H9 (cell line): ENCODE results near the gene APPL2. TPM values are rescaled to one million over a fixed set of nuclear protein-coding genes. Genes with fewer than 3 reads are reported as not detected.
"Not testable (repeated sequence)": the region's sequence is repeated elsewhere in the genome, so short reads cannot be mapped to it uniquely, and the experiment has no call there.

Experiments used
- DNase-seq: peaks from one replicate; pipeline ENCODE4 v3.0.0-alpha.2; 2017
- H2AFZ ChIP-seq: one replicate; pipeline ENCODE4 v1.6.1; 2013; ENCODE audit warnings: mild to moderate bottlenecking, low read length, control low read depth, moderate library complexity
- H2AK5ac ChIP-seq: 2 replicates; pipeline ENCODE4 v1.6.1; 2013; ENCODE audit warnings: low read length, control low read depth, mixed read lengths; ENCODE audit not compliant: insufficient read length
- H2BK120ac ChIP-seq: one replicate; pipeline ENCODE4 v1.6.1; 2013; ENCODE audit warnings: low read depth, mild to moderate bottlenecking, low read length, control low read depth, inconsistent platforms; ENCODE audit not compliant: poor library complexity, severe bottlenecking
- H2BK12ac ChIP-seq: 2 replicates; pipeline ENCODE4 v1.6.1; 2013; ENCODE audit warnings: low read length, control low read depth, mixed read lengths, low read depth; ENCODE audit not compliant: insufficient read length
- H2BK15ac ChIP-seq: 2 replicates; pipeline ENCODE4 v1.6.1; 2013; ENCODE audit warnings: low read depth, low read length, control low read depth
- H2BK20ac ChIP-seq: one replicate; pipeline ENCODE4 v1.6.1; 2013; ENCODE audit warnings: low read depth, mild to moderate bottlenecking, low read length, control low read depth, inconsistent platforms; ENCODE audit not compliant: poor library complexity, severe bottlenecking
- H2BK5ac ChIP-seq: 2 replicates; pipeline ENCODE4 v1.6.1; 2013; ENCODE audit warnings: low read length, control low read depth, mixed read lengths; ENCODE audit not compliant: insufficient read length
- H3K14ac ChIP-seq: 2 replicates; pipeline ENCODE4 v1.6.1; 2013; ENCODE audit warnings: low read length, control low read depth; ENCODE audit not compliant: insufficient read depth
- H3K18ac ChIP-seq: 2 replicates; pipeline ENCODE4 v1.6.1; 2013; ENCODE audit warnings: low read depth, mild to moderate bottlenecking, mixed read lengths, low read length, control low read depth; ENCODE audit not compliant: insufficient read length
- H3K23ac ChIP-seq: 2 replicates; pipeline ENCODE4 v1.6.1; 2013; ENCODE audit warnings: low read length, control low read depth, mixed read lengths, low read depth; ENCODE audit not compliant: insufficient read length
- H3K23me2 ChIP-seq: 2 replicates; pipeline ENCODE4 v1.6.1; 2013; ENCODE audit warnings: low read depth, mild to moderate bottlenecking, mixed read lengths, low read length, control low read depth; ENCODE audit not compliant: insufficient read length, poor library complexity, severe bottlenecking
- H3K27ac ChIP-seq: 2 replicates; pipeline ENCODE4 v1.5.1; 2013; ENCODE audit warnings: low read length, control low read depth, mixed read lengths, low read depth; ENCODE audit not compliant: insufficient read length
- H3K27me3 ChIP-seq: 2 replicates; pipeline ENCODE4 v1.6.1; 2013; ENCODE audit warnings: low read length, control low read depth, inconsistent platforms; ENCODE audit not compliant: insufficient read depth
- H3K4ac ChIP-seq: 2 replicates; pipeline ENCODE4 v1.6.1; 2013; ENCODE audit warnings: low read depth, mild to moderate bottlenecking, control low read depth, inconsistent platforms, low read length, moderate library complexity
- H3K4me1 ChIP-seq: 2 replicates; pipeline ENCODE4 v1.6.1; 2013; ENCODE audit warnings: low read length, control low read depth, inconsistent platforms; ENCODE audit not compliant: insufficient read depth
- H3K4me2 ChIP-seq: 2 replicates; pipeline ENCODE4 v1.6.1; 2013; ENCODE audit warnings: low read length, control low read depth, mixed read lengths; ENCODE audit not compliant: insufficient read length, insufficient read depth
- H3K56ac ChIP-seq: 2 replicates; pipeline ENCODE4 v1.6.1; 2013; ENCODE audit warnings: low read depth, mild to moderate bottlenecking, mixed read lengths, low read length, control low read depth; ENCODE audit not compliant: insufficient read length
- H3K79me1 ChIP-seq: 2 replicates; pipeline ENCODE4 v1.6.1; 2013; ENCODE audit warnings: low read depth, mild to moderate bottlenecking, moderate library complexity, low read length, control low read depth, inconsistent platforms; ENCODE audit not compliant: insufficient read depth, poor library complexity, severe bottlenecking
- H3K79me2 ChIP-seq: 2 replicates; pipeline ENCODE4 v1.6.1; 2013; ENCODE audit warnings: low read length, control low read depth, inconsistent platforms; ENCODE audit not compliant: insufficient read depth
- H3K9ac ChIP-seq: 2 replicates; pipeline ENCODE4 v1.6.1; 2013; ENCODE audit warnings: low read length, control low read depth, mixed read lengths; ENCODE audit not compliant: insufficient read length; ENCODE audit errors: extremely low read depth
- H3K9me3 ChIP-seq: one replicate; pipeline ENCODE4 v1.6.1; 2013; ENCODE audit warnings: low read depth, low read length, inconsistent platforms; ENCODE audit not compliant: control insufficient read depth
- H3T11ph ChIP-seq: one replicate; pipeline ENCODE4 v1.6.1; 2013; ENCODE audit warnings: mild to moderate bottlenecking, low read length, control low read depth, inconsistent platforms
- H4K20me1 ChIP-seq: one replicate; pipeline ENCODE4 v1.6.1; 2013; ENCODE audit not compliant: control insufficient read depth, insufficient read length, insufficient read depth
- H4K5ac ChIP-seq: 2 replicates; pipeline ENCODE4 v1.6.1; 2013; ENCODE audit warnings: low read depth, mild to moderate bottlenecking, mixed read lengths, low read length, control low read depth; ENCODE audit not compliant: insufficient read length
- H4K8ac ChIP-seq: replicated peaks from 2 replicates; pipeline ENCODE4 v1.6.1; 2013; ENCODE audit warnings: low read length, control low read depth, mixed read lengths, low read depth; ENCODE audit not compliant: insufficient read length
- H4K91ac ChIP-seq: 2 replicates; pipeline ENCODE4 v1.6.1; 2013; ENCODE audit warnings: low read depth, mild to moderate bottlenecking, moderate library complexity, mixed read lengths, low read length, control low read depth; ENCODE audit not compliant: insufficient read length
- H3K27ac Mint-ChIP-seq, 3 experiments: 2 replicates in 2 of 3; 3 replicates in 1 of 3; pipeline ENCODE4 v1.8.0; 2020 to 2021; ENCODE audit warnings: mixed read lengths in 3 of 3, mild to moderate bottlenecking in 1 of 3, moderate library complexity in 1 of 3
- H3K27me3 Mint-ChIP-seq: 2 replicates; pipeline ENCODE4 v1.8.0; 2021; ENCODE audit warnings: low read depth, mild to moderate bottlenecking, moderate library complexity, mixed read lengths
- H3K36me3 Mint-ChIP-seq, 3 experiments: 2 replicates in 2 of 3; 3 replicates in 1 of 3; pipeline ENCODE4 v1.8.0; 2020 to 2021; ENCODE audit warnings: low read depth in 3 of 3, mixed read lengths in 3 of 3; ENCODE audit not compliant: insufficient read depth in 1 of 3
- H3K4me1 Mint-ChIP-seq, 2 experiments: 2 replicates each; pipeline ENCODE4 v1.8.0; 2020; ENCODE audit warnings: mixed read lengths in 2 of 2
- H3K4me3 Mint-ChIP-seq, 2 experiments: 2 replicates in 1 of 2; 3 replicates in 1 of 2; pipeline ENCODE4 v1.8.0; 2020 to 2021; ENCODE audit warnings: mild to moderate bottlenecking in 2 of 2, mixed read lengths in 2 of 2, moderate library complexity in 1 of 2
- H3K9me3 Mint-ChIP-seq, 2 experiments: 2 replicates in 1 of 2; 3 replicates in 1 of 2; pipeline ENCODE4 v1.8.0; 2020; ENCODE audit warnings: mild to moderate bottlenecking in 2 of 2, mixed read lengths in 2 of 2, moderate library complexity in 1 of 2
- CTCF ChIP-seq: fragments of 200-600 bp; sonication (generic); conservative IDR thresholded peaks from 3 replicates; pipeline ENCODE4 v1.8.0; 2021; ENCODE audit warnings: antibody characterized with exemption, mild to moderate bottlenecking
- WGBS: extraction: QIAGEN DNeasy Blood & Tissue Kit; methylation state at CpG from one replicate; pipeline ENCODE4 v1.1.7; 2013; ENCODE audit warnings: missing lambda C conversion rate, low lambda C conversion rate, mixed read lengths; ENCODE audit not compliant: insufficient read length; ENCODE audit errors: extremely low coverage; 5-methylcytosine and 5-hydroxymethylcytosine counted together
- total RNA-seq: library from RNA; stranded (reverse); gene quantifications from 2 replicates; pipeline ENCODE4 v1.2.1, GENCODE V29; 2021

APPL2 gene
- total RNA-seq, 1 experiment from 2014 or later: 18.5 TPM

GRCh38 chr12:105256921-105257320, 20.9 kb upstream of the APPL2 start:
- Histone ChIP-seq H3K14ac (no peak overlapping the region), H3K79me2 (no peaks in the 10 kb centered on the region), H4K5ac (no peak overlapping the region), H2BK120ac (no peak overlapping the region), H2BK20ac (no peak overlapping the region), H3K4me1 (no peaks in the 10 kb centered on the region), H4K8ac (no peak overlapping the region), H3K27ac (no peak overlapping the region), H4K91ac (no peak overlapping the region), H2BK12ac (no peak overlapping the region), H3K4ac (no peak overlapping the region), H2AK5ac (no peak overlapping the region), H3K23me2 (no peaks in the 10 kb centered on the region), H3K79me1 (no peaks in the 10 kb centered on the region), H4K20me1 (no peaks in the 10 kb centered on the region), H3K27me3 (no peaks in the 10 kb centered on the region), H3K9me3 (no peaks in the 10 kb centered on the region), H2BK5ac (no peak overlapping the region), H3T11ph (no peak overlapping the region), H2AFZ (no peak overlapping the region), H3K23ac (no peak overlapping the region), H3K18ac (no peak overlapping the region), H3K4me2 (no peak overlapping the region), H3K9ac (no peak overlapping the region), H2BK15ac (no peak overlapping the region), H3K56ac (no peak overlapping the region)
- Mint-ChIP-seq H3K27ac (no peak overlapping the region), H3K9me3 (no peaks in the 10 kb centered on the region), H3K4me3 (no peak overlapping the region), H3K36me3 (no peaks in the 10 kb centered on the region), H3K4me1 (0 out of 4 replicates have a peak, but pooled peaks cover 0 to 9% of the 10 kb centered on the region in 2 experiments), H3K27me3 (peaks cover 3% of the 10 kb centered on the region; the same call in 1 of the 2 replicates)
- DNase-seq: no peak
- TF ChIP-seq CTCF: no peak
- no CpG with 5 or more reads among the region's 3 CpGs for WGBS

- not testable (repeated sequence) for H2BK20ac ChIP-seq, H4K91ac ChIP-seq, H3K4me3 Mint-ChIP-seq, H3K9me3 ChIP-seq, H4K20me1 ChIP-seq, H3K79me1 ChIP-seq, H3K4me2 ChIP-seq, H3K27me3 ChIP-seq, H3K4ac ChIP-seq, H3K9me3 Mint-ChIP-seq, H2AFZ ChIP-seq, H2BK5ac ChIP-seq, H2BK120ac ChIP-seq, H3K27ac ChIP-seq, H3K27ac Mint-ChIP-seq, H3K23ac ChIP-seq, H3T11ph ChIP-seq, H3K4me1 Mint-ChIP-seq, H4K8ac ChIP-seq, H3K4me1 ChIP-seq, H3K18ac ChIP-seq, H2AK5ac ChIP-seq, H3K14ac ChIP-seq, H3K56ac ChIP-seq, H3K79me2 ChIP-seq, H3K9ac ChIP-seq, DNase-seq, H3K23me2 ChIP-seq, H2BK15ac ChIP-seq, H3K36me3 Mint-ChIP-seq, H4K5ac ChIP-seq, H2BK12ac ChIP-seq, H3K27me3 Mint-ChIP-seq
- WGBS: no CpG with 5 or more reads among the region's 5 CpGs
Measured at GRCh38 chr12:105256431-105256830, 20.5 kb upstream of the APPL2 start.
